K562 (cell line): ENCODE measurements around the gene NUBP2. TPM values are rescaled to one million over a fixed set of nuclear protein-coding genes. Genes with fewer than 3 reads are reported as not detected.

ENCODE experiments used
- C11orf30 ChIP-seq: fragments of 450-650 bp; IDR thresholded peaks from 2 replicates; pipeline ENCODE4 v1.6.1; 2016; ENCODE audit warnings: low read depth, mild to moderate bottlenecking
- CCNT2 ChIP-seq: IDR thresholded peaks from 2 replicates; pipeline ENCODE4 v1.6.1; 2011; ENCODE audit warnings: borderline replicate concordance, low read depth, mild to moderate bottlenecking, moderate library complexity, mixed read lengths, low read length; ENCODE audit not compliant: insufficient read length; ENCODE audit errors: extremely low read depth
- CREM ChIP-seq: IDR thresholded peaks from 2 replicates; pipeline ENCODE4 v1.6.1; 2014; ENCODE audit warnings: antibody characterized with exemption, low read depth
- CTBP1 ChIP-seq: fragments of 450-650 bp; IDR thresholded peaks from 2 replicates; pipeline ENCODE4 v1.6.1; 2016; ENCODE audit warnings: borderline replicate concordance
- HMGN3 ChIP-seq: IDR thresholded peaks from 2 replicates; pipeline ENCODE4 v1.6.1; 2011; ENCODE audit warnings: borderline replicate concordance, low read depth, mild to moderate bottlenecking, mixed read lengths, low read length; ENCODE audit not compliant: insufficient read length; ENCODE audit errors: extremely low read depth
- KAT7 ChIP-seq: sonication (generic); formaldehyde crosslinking; IDR thresholded peaks from 2 replicates; pipeline ENCODE4 v1.8.0; 2022; ENCODE audit warnings: missing genetic modification reagents, mild to moderate bottlenecking, borderline replicate concordance
- MAFG ChIP-seq: fragments of 450-650 bp; conservative IDR thresholded peaks from 2 replicates; pipeline ENCODE4 v1.6.1; 2016; ENCODE audit warnings: missing genetic modification characterization, missing compliant biosample characterization
- MLLT1 ChIP-seq, 2 experiments: fragments of 450-650 bp; IDR thresholded peaks; 2 replicates each; pipeline ENCODE4 v1.6.1; 2016
- MLX ChIP-seq, 2 experiments: fragments of 450-650 bp in 1 of 2; sonication (generic) in 1 of 2; formaldehyde crosslinking; conservative IDR thresholded peaks; 2 replicates each; pipeline versions ENCODE4 v1.4.0 to v1.8.1; 2020 to 2022; ENCODE audit warnings: mild to moderate bottlenecking in 1 of 2, missing genetic modification reagents in 1 of 2
- MTF1 ChIP-seq: fragments of 250-450 bp; sonication (Bioruptor Pico); IDR thresholded peaks from 2 replicates; pipeline ENCODE4 v1.9.0; 2021; ENCODE audit warnings: moderate library complexity, mild to moderate bottlenecking, inconsistent platforms, borderline replicate concordance
- NCOR1 ChIP-seq: fragments of 450-650 bp; IDR thresholded peaks from 2 replicates; pipeline ENCODE4 v1.6.1; 2016; ENCODE audit warnings: mild to moderate bottlenecking, moderate library complexity
- NR3C1 ChIP-seq: sonication (generic); formaldehyde crosslinking; IDR thresholded peaks from 2 replicates; pipeline ENCODE4 v1.8.1; 2022; ENCODE audit warnings: missing genetic modification reagents
- NR4A1 ChIP-seq, 2 experiments: fragments of 250-450 bp in 1 of 2; fragments of 450-650 bp in 1 of 2; sonication (Bioruptor Pico) in 1 of 2; IDR thresholded peaks; 2 replicates each; pipeline versions ENCODE4 v1.4.0 to v1.6.1; 2016 to 2020; ENCODE audit warnings: mild to moderate bottlenecking in 2 of 2, missing compliant biosample characterization in 1 of 2, missing genetic modification characterization in 1 of 2, moderate library complexity in 1 of 2
- NRF1 ChIP-seq, 2 experiments: fragments of 450-650 bp; IDR thresholded peaks in 1 of 2; conservative IDR thresholded peaks in 1 of 2; 2 replicates each; pipeline ENCODE4 v1.6.1; 2014; ENCODE audit warnings: mild to moderate bottlenecking in 2 of 2
- PRPF4 ChIP-seq: fragments of 200-400 bp; formaldehyde crosslinking; IDR thresholded peaks from one replicate; pipeline ENCODE4 v1.6.1; 2017; ENCODE audit warnings: low read length, low read depth, mild to moderate bottlenecking; ENCODE audit not compliant: insufficient read depth, poor library complexity, severe bottlenecking
- SIN3A ChIP-seq, 2 experiments: fragments of 150-350 bp in 1 of 2; IDR thresholded peaks; 2 replicates each; pipeline ENCODE4 v1.6.1; 2011 to 2016; ENCODE audit warnings: borderline replicate concordance in 2 of 2, low read depth in 2 of 2, low read length in 2 of 2, mild to moderate bottlenecking in 2 of 2, moderate library complexity in 2 of 2; ENCODE audit not compliant: control insufficient read depth in 1 of 2
- STAT5A ChIP-seq: IDR thresholded peaks from 2 replicates; pipeline ENCODE4 v1.6.1; 2012; ENCODE audit warnings: low read length, inconsistent platforms, borderline replicate concordance
- TCFL5 ChIP-seq: fragments of 250-450 bp; sonication (Bioruptor Pico); conservative IDR thresholded peaks from 2 replicates; pipeline ENCODE4 v1.6.1; 2021; ENCODE audit warnings: mild to moderate bottlenecking, moderate library complexity, matching md5 sums
- ZBTB7A ChIP-seq: IDR thresholded peaks from 2 replicates; pipeline ENCODE4 v1.6.1; 2011; ENCODE audit warnings: low read depth, mild to moderate bottlenecking, low read length, moderate library complexity, borderline replicate concordance; ENCODE audit not compliant: control insufficient read depth
- ZFX ChIP-seq: sonication (generic); formaldehyde crosslinking; IDR thresholded peaks from 2 replicates; pipeline ENCODE4 v1.8.0; 2022; ENCODE audit warnings: mild to moderate bottlenecking, missing genetic modification reagents, moderate library complexity
- ZNF449 ChIP-seq: fragments of 250-450 bp; sonication (Bioruptor Pico); IDR thresholded peaks from 2 replicates; pipeline ENCODE4 v1.8.0; 2022; ENCODE audit warnings: moderate library complexity, mild to moderate bottlenecking, inconsistent platforms
- ZNF740 ChIP-seq, 3 experiments: fragments of 200-800 bp in 1 of 3; sonication (Bioruptor generic) in 1 of 3; sonication (generic) in 1 of 3; formaldehyde crosslinking in 1 of 3; IDR thresholded peaks; 2 replicates each; pipeline versions ENCODE4 v1.6.1 to v1.8.0; 2016 to 2022; ENCODE audit warnings: mild to moderate bottlenecking in 2 of 3, missing compliant biosample characterization in 2 of 3, missing genetic modification characterization in 2 of 3, missing genetic modification reagents in 1 of 3
- polyA plus RNA-seq, 8 experiments: library from polyadenylated mRNA; depleted of rRNA in 4 of 8; stranded (reverse) in 5 of 8; unstranded in 3 of 8; fragments of >200 nt; fragmentation: Nextera tagmentation in 2 of 8; fragmentation: Illumina TruSeq in 1 of 8; extraction: Ambion mirVana in 2 of 8; extraction: Trizol in 1 of 8; gene quantifications; 2 replicates each; pipeline versions ENCODE4 v1.2.1 to v1.2.3, GENCODE V29; 2011 to 2014; ENCODE audit warnings: inconsistent platforms in 1 of 8, missing spikeins in 1 of 8
- total RNA-seq, 7 experiments: library from RNA; depleted of rRNA in 6 of 7; stranded (reverse); fragments of >200 nt in 6 of 7; fragmentation: Illumina TruSeq in 2 of 7; extraction: Trizol in 2 of 7; gene quantifications; 2 replicates each; pipeline versions ENCODE4 v1.2.1 to v1.2.3, GENCODE V29; 2011 to 2021; ENCODE audit warnings: low replicate concordance in 1 of 7

The NUBP2 gene
- total and polyA plus RNA-seq, 9 of the 15 experiments (the other 6 are each of a cell fraction or from before 2014, with no cell fraction given): 1.8 to 115 (median 24.0) TPM

- TF ChIP-seq MLX (CRISPR knock-in tag; conservative IDR thresholded peaks at IDR 0.05) (0 out of 4 replicates have a peak, but pooled peaks of 1 of the 2 experiments have one; percentile 16), SIN3A (IDR thresholded peaks at IDR 0.05; ENCODE audit: borderline replicate concordance in 2 of 2, control insufficient read depth in 1 of 2, low read depth in 2 of 2, low read length in 2 of 2) (0 out of 4 replicates have a peak, but pooled peaks of 1 of the 2 experiments have one; percentile 46), NCOR1 (no peak), ZBTB7A (no peak), NRF1 (conservative IDR thresholded peaks at IDR 0.05 in 1 of 2, IDR thresholded peaks at IDR 0.05 in 1 of 2) (peak; percentile 78 to 83), STAT5A (no peak), PRPF4 (no peak), MAFG (tag) (no peak), CTBP1 (no peak), KAT7 (peak; percentile 77; the same call in 1 of the 2 replicates), MLLT1 (IDR thresholded peaks at IDR 0.05) (0 out of 4 replicates have a peak, but pooled peaks of 1 of the 2 experiments have one; percentile 25), ZNF449 (CRISPR knock-in tag) (no peak), NR3C1 (CRISPR knock-in tag) (no peak), C11orf30 (no peak), ZNF740 (CRISPR knock-in tag; IDR thresholded peaks at IDR 0.05) (peak; percentile 11), ZNF740 (tag; IDR thresholded peaks at IDR 0.05) (no peak), MTF1 (no peak), CCNT2 (no peak), TCFL5 (CRISPR knock-in tag) (no peak), CREM (0 out of 2 replicates have a peak, but pooled peaks have one; percentile 16), HMGN3 (peak; percentile 26), ZFX (no peak), NR4A1 (CRISPR knock-in tag; IDR thresholded peaks at IDR 0.05) (0 out of 2 replicates have a peak, but pooled peaks have one; percentile 18), NR4A1 (tag; IDR thresholded peaks at IDR 0.05) (no peak)
Observed at GRCh38 chr16:1772362-1772907, 10.3 kb upstream of the NUBP2 start, which contains the start of gene EME2 (continued).
